ENCODE data around the gene CCNB2. TPM values are rescaled to one million over a fixed set of nuclear protein-coding genes. Genes with fewer than 3 reads are reported as not detected.
A peak's percentile ranks its signal among the peaks of the same experiment; 100 is the strongest.

Gene CCNB2
- total RNA-seq, 3 donors from 2014 or later, result 3.0 to 29.3 (median 8.7) TPM

DNA sequence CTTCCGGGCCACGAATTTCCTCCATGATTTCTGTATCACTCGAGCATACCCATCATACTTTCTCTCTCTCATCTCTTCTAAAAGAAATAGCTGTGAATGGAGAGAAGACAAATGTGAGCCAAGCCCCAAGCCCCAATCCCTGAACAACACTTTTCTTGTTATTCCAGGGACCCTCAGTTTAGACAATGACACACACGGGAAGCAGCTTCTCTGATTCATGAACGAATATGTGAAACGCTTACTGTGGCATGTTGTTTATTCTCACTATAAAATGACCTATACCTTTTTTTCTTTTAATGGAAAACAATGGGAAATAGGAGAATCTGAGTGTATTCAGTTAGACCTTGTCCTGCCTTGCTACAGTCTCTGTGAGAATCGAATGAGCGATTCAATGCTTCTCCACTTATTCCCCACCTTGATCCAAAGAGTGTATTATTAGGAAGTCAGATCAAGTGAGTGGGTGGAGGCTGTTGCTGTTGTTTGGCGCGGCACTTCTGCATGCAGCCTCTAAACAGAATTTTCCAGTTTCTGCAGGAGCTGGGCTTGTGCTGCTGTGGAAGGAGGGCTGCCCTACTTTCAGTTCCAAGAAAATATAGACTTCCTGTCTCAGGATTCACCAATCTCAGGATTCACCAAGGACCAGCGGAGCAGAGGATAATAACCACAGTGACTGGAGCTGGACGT, 69.3 kb downstream of the CCNB2 start:
- Histone ChIP-seq H3K9me3 (no peaks in the 10 kb centered on the region), H3K4me3 (no peak overlapping the region), H3K4me1 (ENCODE audit: low read depth) (peaks cover 9% of the 10 kb centered on the region), H3K36me3 (ENCODE audit: low read depth) (no peaks in the 10 kb centered on the region)
- ATAC-seq (no peak), DNase-seq (no peak)
- TF ChIP-seq, protein P1, sequence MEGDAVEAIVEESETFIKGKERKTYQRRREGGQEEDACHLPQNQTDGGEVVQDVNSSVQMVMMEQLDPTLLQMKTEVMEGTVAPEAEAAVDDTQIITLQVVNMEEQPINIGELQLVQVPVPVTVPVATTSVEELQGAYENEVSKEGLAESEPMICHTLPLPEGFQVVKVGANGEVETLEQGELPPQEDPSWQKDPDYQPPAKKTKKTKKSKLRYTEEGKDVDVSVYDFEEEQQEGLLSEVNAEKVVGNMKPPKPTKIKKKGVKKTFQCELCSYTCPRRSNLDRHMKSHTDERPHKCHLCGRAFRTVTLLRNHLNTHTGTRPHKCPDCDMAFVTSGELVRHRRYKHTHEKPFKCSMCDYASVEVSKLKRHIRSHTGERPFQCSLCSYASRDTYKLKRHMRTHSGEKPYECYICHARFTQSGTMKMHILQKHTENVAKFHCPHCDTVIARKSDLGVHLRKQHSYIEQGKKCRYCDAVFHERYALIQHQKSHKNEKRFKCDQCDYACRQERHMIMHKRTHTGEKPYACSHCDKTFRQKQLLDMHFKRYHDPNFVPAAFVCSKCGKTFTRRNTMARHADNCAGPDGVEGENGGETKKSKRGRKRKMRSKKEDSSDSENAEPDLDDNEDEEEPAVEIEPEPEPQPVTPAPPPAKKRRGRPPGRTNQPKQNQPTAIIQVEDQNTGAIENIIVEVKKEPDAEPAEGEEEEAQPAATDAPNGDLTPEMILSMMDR (IDR thresholded peaks at IDR 0.05), result no peak
- intact Hi-C loops (cut with DNase I, micrococcal nuclease), result loop anchor here in 1 of 2 donors (10.0 kb wide), 1 partner anchor 321 kb away; no protein-coding TSS in a partner anchor

Small RNA genes within 50 kb of the gene (microRNA-seq; reads per million reads assigned to microRNA genes)
- gene MIR2116, result 2.8 reads per million, percentile 11 among the genes with 10 or more reads in this experiment

Other genes with a start within 250 kb of the CCNB2 start
- gene SLTM, start 171.5 kb upstream of the CCNB2 start, total RNA-seq, result 10 to 100 TPM; 75.6 to 94.7 (median 82.8) TPM
- 10 to 100 TPM; 25.7 to 39.6 (median 37.8) TPM for gene RNF111, start 117.5 kb upstream of the CCNB2 start, total RNA-seq
- not detected for gene LDHAL6B, start 101.7 kb downstream of the CCNB2 start, total RNA-seq

Data from mucosa of descending colon (tissue), 3 donors.